DOHH2 (cell line): ENCODE data around the gene ADAMTS5.

Experiments
- H3F3A ChIP-seq: fragments of 200-600 bp; sonication (generic), shearing (Covaris generic); 2 replicates; pipeline ENCODE4 v1.6.0; 2016; ENCODE audit warnings: antibody characterized with exemption, mild to moderate bottlenecking; ENCODE audit not compliant: control insufficient read depth, insufficient read depth
- H3K27ac ChIP-seq: fragments of 200-600 bp; sonication (generic); 2 replicates; pipeline ENCODE4 v1.5.1; 2014; ENCODE audit warnings: low read depth, mild to moderate bottlenecking, low read length, moderate library complexity
- H3K27me3 ChIP-seq: fragments of 200-600 bp; sonication (generic); 2 replicates; pipeline ENCODE4 v1.6.1; 2014; ENCODE audit warnings: mild to moderate bottlenecking, low read length, mixed read lengths; ENCODE audit not compliant: control insufficient read depth
- H3K36me3 ChIP-seq: fragments of 200-600 bp; sonication (generic); 2 replicates; pipeline ENCODE4 v1.6.1; 2014; ENCODE audit warnings: mild to moderate bottlenecking, low read length, moderate library complexity, mixed read lengths; ENCODE audit not compliant: control insufficient read depth
- H3K4me1 ChIP-seq: fragments of 200-600 bp; sonication (generic); 2 replicates; pipeline ENCODE4 v1.6.1; 2014; ENCODE audit warnings: mild to moderate bottlenecking, low read length, mixed read lengths; ENCODE audit not compliant: control insufficient read depth
- H3K4me2 ChIP-seq: fragments of 200-600 bp; sonication (generic); 2 replicates; pipeline ENCODE4 v1.6.0; 2014; ENCODE audit warnings: mild to moderate bottlenecking, low read length, moderate library complexity
- H3K4me3 ChIP-seq: fragments of 200-600 bp; sonication (generic); 2 replicates; pipeline ENCODE4 v1.5.1; 2014; ENCODE audit warnings: mild to moderate bottlenecking, low read length, mixed read lengths
- H3K79me2 ChIP-seq: fragments of 200-600 bp; sonication (generic); 2 replicates; pipeline ENCODE4 v1.6.1; 2014; ENCODE audit warnings: mild to moderate bottlenecking, low read length, mixed read lengths; ENCODE audit not compliant: control insufficient read depth
- H3K9me2 ChIP-seq: fragments of 200-600 bp; sonication (generic); replicated peaks from 2 replicates; pipeline ENCODE4 v1.6.1; 2014; ENCODE audit warnings: mild to moderate bottlenecking, low read length, mixed read lengths; ENCODE audit not compliant: control insufficient read depth
- H3K9me3 ChIP-seq: fragments of 200-600 bp; sonication (generic); 2 replicates; pipeline ENCODE4 v1.6.1; 2014; ENCODE audit warnings: antibody characterized with exemption, low read length, mixed read lengths; ENCODE audit not compliant: control insufficient read depth, insufficient read depth
- H4K20me1 ChIP-seq: fragments of 200-600 bp; sonication (generic); 2 replicates; pipeline ENCODE4 v1.6.0; 2014; ENCODE audit warnings: low read depth, mild to moderate bottlenecking, antibody characterized with exemption, low read length, moderate library complexity; ENCODE audit not compliant: control insufficient read depth, insufficient read depth
- CTCF ChIP-seq: fragments of 200-600 bp; sonication (generic); IDR thresholded peaks from one replicate; pipeline ENCODE4 v1.5.1; 2014; ENCODE audit warnings: antibody characterized with exemption, mild to moderate bottlenecking, low read depth, low read length; ENCODE audit not compliant: poor library complexity, severe bottlenecking
- EZH2phosphoT487 ChIP-seq: fragments of 200-600 bp; sonication (generic); IDR thresholded peaks from 2 replicates; pipeline ENCODE4 v1.6.1; 2017; ENCODE audit warnings: borderline replicate concordance, mild to moderate bottlenecking, antibody characterized with exemption, low read length, moderate library complexity, mixed read lengths

The ADAMTS5 gene

GRCh38 chr21:26877018-26877417 lies 89.9 kb downstream of the ADAMTS5 start:
- TF ChIP-seq EZH2phosphoT487 (no peak), CTCF (no peak)

GRCh38 chr21:26874347-26874746 lies 92.5 kb downstream of the ADAMTS5 start:
- H3K27ac ChIP-seq = no peak overlapping the region
- no peak overlapping the region for H3K4me3 ChIP-seq
- no peaks in the 10 kb centered on the region for H3K4me1 ChIP-seq
- no peaks in the 10 kb centered on the region for H3F3A ChIP-seq
- H4K20me1 ChIP-seq = no peaks in the 10 kb centered on the region
- no peaks in the 10 kb centered on the region for H3K9me3 ChIP-seq
- H3K27me3 ChIP-seq = no peaks in the 10 kb centered on the region
- H3K36me3 ChIP-seq = no peaks in the 10 kb centered on the region
- H3K79me2 ChIP-seq = no peaks in the 10 kb centered on the region
- H3K9me2 ChIP-seq = no peaks in the 10 kb centered on the region
- TF ChIP-seq CTCF (no peak), EZH2phosphoT487 (no peak)
- H3K4me2 ChIP-seq = no peak overlapping the region

More at GRCh38 chr21:26877018-26877417, 89.9 kb downstream of the ADAMTS5 start:
- Histone ChIP-seq H3K9me3 (no peaks in the 10 kb centered on the region), H3K27ac (no peak overlapping the region), H3K4me3 (no peak overlapping the region), H3K36me3 (no peaks in the 10 kb centered on the region), H3K27me3 (no peaks in the 10 kb centered on the region), H3F3A (no peaks in the 10 kb centered on the region), H3K4me2 (no peak overlapping the region), H4K20me1 (no peaks in the 10 kb centered on the region), H3K4me1 (no peaks in the 10 kb centered on the region), H3K9me2 (no peaks in the 10 kb centered on the region), H3K79me2 (no peaks in the 10 kb centered on the region)
